Measurements from ENCODE around the gene NSL1.

The NSL1 gene

DNA sequence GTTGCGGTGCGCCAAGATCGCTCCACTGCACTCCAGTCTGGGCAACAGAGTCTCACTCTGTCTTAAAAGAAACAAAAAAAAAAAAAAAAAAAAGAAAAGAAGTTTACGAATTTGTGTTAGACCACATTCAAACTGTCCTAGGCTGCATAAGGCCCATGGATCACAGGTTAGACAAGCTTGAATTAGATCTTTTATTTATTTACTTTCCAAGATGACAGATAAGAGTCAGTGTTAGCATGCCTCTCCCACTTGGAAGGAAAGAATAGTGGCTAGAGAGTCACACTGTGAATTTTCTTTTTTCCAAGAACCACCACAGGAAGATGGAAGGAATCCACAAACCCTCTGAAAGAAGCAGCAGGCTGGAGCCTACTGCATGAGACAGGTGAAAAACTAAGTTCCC, 29.3 kb downstream of the NSL1 start:
- DNase-seq (ENCODE audit: low read depth) = no peak
- H3K4me3 ChIP-seq (ENCODE audit: low read depth, low read length) = no peak overlapping the region
- TF ChIP-seq POLR2A (IDR thresholded peaks at IDR 0.05; ENCODE audit: extremely low read depth, insufficient read length) (no peak), MYC (IDR thresholded peaks at IDR 0.05; ENCODE audit: low read depth, low read length) (no peak)
- TF ChIP-seq, protein P1, sequence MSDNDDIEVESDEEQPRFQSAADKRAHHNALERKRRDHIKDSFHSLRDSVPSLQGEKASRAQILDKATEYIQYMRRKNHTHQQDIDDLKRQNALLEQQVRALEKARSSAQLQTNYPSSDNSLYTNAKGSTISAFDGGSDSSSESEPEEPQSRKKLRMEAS (IDR thresholded peaks at IDR 0.05; ENCODE audit: low read depth, low read length) = no peak
- TF ChIP-seq, protein P2, sequence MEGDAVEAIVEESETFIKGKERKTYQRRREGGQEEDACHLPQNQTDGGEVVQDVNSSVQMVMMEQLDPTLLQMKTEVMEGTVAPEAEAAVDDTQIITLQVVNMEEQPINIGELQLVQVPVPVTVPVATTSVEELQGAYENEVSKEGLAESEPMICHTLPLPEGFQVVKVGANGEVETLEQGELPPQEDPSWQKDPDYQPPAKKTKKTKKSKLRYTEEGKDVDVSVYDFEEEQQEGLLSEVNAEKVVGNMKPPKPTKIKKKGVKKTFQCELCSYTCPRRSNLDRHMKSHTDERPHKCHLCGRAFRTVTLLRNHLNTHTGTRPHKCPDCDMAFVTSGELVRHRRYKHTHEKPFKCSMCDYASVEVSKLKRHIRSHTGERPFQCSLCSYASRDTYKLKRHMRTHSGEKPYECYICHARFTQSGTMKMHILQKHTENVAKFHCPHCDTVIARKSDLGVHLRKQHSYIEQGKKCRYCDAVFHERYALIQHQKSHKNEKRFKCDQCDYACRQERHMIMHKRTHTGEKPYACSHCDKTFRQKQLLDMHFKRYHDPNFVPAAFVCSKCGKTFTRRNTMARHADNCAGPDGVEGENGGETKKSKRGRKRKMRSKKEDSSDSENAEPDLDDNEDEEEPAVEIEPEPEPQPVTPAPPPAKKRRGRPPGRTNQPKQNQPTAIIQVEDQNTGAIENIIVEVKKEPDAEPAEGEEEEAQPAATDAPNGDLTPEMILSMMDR (IDR thresholded peaks at IDR 0.05; ENCODE audit: low read depth, low read length) = no peak

DNA sequence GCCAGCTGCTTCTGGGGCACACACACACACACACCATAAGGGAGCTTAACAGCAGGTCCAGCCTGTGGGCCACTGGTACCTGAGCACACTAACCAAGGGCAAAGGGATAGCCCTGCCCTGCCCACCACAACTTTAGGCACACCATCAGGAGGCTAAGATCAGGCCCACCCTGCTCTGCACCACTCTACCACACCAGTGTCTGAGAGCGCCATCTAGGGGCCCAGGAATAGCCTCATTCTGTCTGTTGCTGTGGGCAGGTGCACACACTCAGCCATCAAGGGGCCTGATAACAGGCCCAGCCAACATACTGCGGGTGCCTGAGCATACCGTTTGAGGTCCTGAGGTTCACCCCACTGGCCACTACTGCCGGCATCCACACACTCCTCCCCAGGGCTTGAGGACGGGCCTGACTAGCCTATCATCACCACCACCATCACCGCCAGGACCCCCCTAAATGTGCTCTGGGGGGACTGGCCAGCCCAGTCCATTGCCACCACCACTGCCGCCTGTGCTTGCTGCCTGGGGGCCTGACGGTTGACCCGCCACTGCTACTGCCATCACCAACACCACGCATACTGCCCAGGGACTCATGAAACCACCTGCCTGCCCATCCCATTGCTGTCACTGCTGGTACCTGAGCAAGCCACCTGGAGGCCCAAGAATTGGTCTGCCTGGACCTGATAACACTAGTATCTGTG, 31.3 kb downstream of the NSL1 start:
- TF ChIP-seq, protein P2 (IDR thresholded peaks at IDR 0.05; ENCODE audit: low read depth, low read length) = peak; percentile 54
- no peak for TF ChIP-seq POLR2A (IDR thresholded peaks at IDR 0.05; ENCODE audit: extremely low read depth, insufficient read length)
- DNase-seq (ENCODE audit: low read depth) = peak; percentile 56
- no peak overlapping the region for H3K4me3 ChIP-seq (ENCODE audit: low read depth, low read length)

DNA sequence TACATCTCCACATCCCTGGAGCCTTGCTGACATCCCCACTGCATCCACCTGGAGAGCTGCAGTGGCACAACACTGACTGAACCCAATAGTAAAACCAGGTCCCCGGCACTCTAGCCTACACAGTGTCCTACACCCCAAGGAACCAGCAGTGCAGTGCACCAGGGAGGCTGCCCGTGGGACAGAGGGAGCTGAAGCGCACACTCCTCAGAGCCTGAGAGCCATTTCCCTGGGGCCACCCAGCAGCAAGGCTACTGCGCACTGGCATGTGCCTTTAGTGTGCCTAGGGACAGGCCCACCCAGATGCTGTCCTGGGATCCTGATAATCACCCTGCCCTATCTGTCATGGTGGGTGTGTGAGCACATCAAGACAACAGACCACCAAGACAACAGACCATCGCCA, 31.9 kb downstream of the NSL1 start:
- TF ChIP-seq MYC (IDR thresholded peaks at IDR 0.05; ENCODE audit: low read depth, low read length) (no peak), POLR2A (IDR thresholded peaks at IDR 0.05; ENCODE audit: extremely low read depth, insufficient read length) (no peak)
- TF ChIP-seq, protein P1 (IDR thresholded peaks at IDR 0.05; ENCODE audit: low read depth, low read length) = no peak
- TF ChIP-seq, protein P2 (IDR thresholded peaks at IDR 0.05; ENCODE audit: low read depth, low read length) = no peak
- no peak for DNase-seq (ENCODE audit: low read depth)
- no peak overlapping the region for H3K4me3 ChIP-seq (ENCODE audit: low read depth, low read length)

DNA sequence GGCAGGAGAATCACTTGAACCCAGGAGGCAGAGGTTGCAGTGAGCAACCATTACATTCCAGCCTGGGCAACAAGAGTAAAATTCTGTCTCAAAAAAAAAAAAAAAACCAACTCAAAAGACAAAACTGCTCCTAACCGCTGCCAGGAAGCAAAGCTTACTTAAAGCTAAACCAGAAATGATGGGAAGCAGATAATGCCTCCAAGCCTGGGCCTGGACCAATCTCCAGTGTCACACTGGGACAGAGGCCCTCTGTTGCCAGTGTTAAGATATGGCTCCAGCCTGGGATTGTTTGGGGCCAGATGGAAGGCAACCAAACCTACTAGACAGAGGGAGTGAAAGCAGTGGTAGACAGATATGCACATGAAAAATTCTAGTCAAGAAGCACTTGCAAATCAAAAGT, 36.9 kb downstream of the NSL1 start:
- TF ChIP-seq, protein P2 (IDR thresholded peaks at IDR 0.05; ENCODE audit: low read depth, low read length) = no peak
- TF ChIP-seq, protein P1 (IDR thresholded peaks at IDR 0.05; ENCODE audit: low read depth, low read length) = no peak
- TF ChIP-seq MYC (IDR thresholded peaks at IDR 0.05; ENCODE audit: low read depth, low read length) (no peak), POLR2A (IDR thresholded peaks at IDR 0.05; ENCODE audit: extremely low read depth, insufficient read length) (no peak)
- DNase-seq (ENCODE audit: low read depth) = no peak
- no peak overlapping the region for H3K4me3 ChIP-seq (ENCODE audit: low read depth, low read length)

DNA sequence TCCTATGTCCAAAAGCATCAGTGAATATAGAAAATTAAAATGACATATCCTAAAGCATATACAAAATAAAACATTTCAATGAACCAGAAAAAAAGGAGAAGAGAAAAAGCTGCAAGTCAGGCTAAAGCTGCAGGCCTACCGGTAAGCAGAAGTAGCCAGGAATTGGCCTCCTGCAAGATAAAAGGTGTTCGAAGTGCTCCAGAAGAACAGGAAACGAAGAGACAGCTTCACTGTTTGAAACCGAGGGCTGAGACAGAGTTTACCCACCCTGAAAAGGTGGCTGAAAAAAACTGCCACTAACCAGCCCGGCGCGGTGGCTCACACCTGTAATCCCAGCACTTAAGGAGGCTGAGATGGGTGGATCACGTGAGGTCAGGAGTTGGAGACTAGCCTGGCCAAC, 37.4 kb downstream of the NSL1 start:
- TF ChIP-seq, protein P2 (IDR thresholded peaks at IDR 0.05; ENCODE audit: low read depth, low read length) = no peak
- no peak for TF ChIP-seq POLR2A (IDR thresholded peaks at IDR 0.05; ENCODE audit: extremely low read depth, insufficient read length)
- no peak for TF ChIP-seq MYC (IDR thresholded peaks at IDR 0.05; ENCODE audit: low read depth, low read length)
- TF ChIP-seq, protein P1 (IDR thresholded peaks at IDR 0.05; ENCODE audit: low read depth, low read length) = no peak
- no peak overlapping the region for H3K4me3 ChIP-seq (ENCODE audit: low read depth, low read length)
- peak; percentile 17 for DNase-seq (ENCODE audit: low read depth)

DNA sequence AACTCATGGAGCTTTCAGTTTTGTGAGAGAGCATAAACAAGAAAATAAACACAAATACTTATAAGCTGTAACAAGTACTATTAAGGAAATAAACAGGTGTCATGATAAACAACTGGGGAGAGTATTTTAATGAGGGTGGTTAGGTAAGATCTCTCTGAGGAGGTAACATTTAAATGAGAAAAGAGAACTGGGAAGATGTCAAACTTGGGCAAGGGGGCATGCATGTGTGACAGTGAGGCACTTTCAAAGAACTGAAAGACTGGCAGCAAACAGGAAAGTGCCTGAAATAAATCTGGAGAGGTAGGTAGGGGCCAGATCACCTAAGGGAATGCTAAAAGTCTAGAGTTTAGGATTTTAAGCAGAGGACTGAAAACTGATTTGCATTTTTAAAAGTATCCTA, 37.8 kb downstream of the NSL1 start:
- no peak for DNase-seq (ENCODE audit: low read depth)
- TF ChIP-seq MYC (IDR thresholded peaks at IDR 0.05; ENCODE audit: low read depth, low read length) (no peak), POLR2A (IDR thresholded peaks at IDR 0.05; ENCODE audit: extremely low read depth, insufficient read length) (no peak)
- TF ChIP-seq, protein P1 (IDR thresholded peaks at IDR 0.05; ENCODE audit: low read depth, low read length) = no peak
- TF ChIP-seq, protein P2 (IDR thresholded peaks at IDR 0.05; ENCODE audit: low read depth, low read length) = no peak
- H3K4me3 ChIP-seq (ENCODE audit: low read depth, low read length) = no peak overlapping the region

All from NB4 (cell line).